Panc1 (cell line): ENCODE data around the gene TTC34. TPM values are rescaled to one million over a fixed set of nuclear protein-coding genes. Genes with fewer than 3 reads are reported as not detected.

Experiments used
- ATAC-seq: fragments of 200-7000 bp; cut with Tn5 transposase; 2 replicates; pipeline ENCODE4 v1.9.1; 2020; ENCODE audit warnings: mild to moderate bottlenecking, moderate library complexity
- BruUV-seq: library from RNA; stranded (reverse); fragments of 400-500 nt; replicated peaks from 2 replicates; lab custom pipeline; 2021; lab: Mats Ljungman, UMichigan
- CTCF ChIA-PET: fragments of 300-600 bp; sonication (Branson Sonifier 250); formaldehyde crosslinking; loops from one replicate; lab custom pipeline; 2022; ENCODE audit warnings: antibody characterized with exemption; lab: Charles Lee
- POLR2A ChIA-PET: fragments of 300-600 bp; sonication (Branson Sonifier 250); formaldehyde crosslinking; loops from one replicate; lab custom pipeline; 2022; ENCODE audit warnings: antibody characterized with exemption; lab: Charles Lee
- DNase-seq: peaks from one replicate; pipeline ENCODE4 v3.0.0-alpha.2; 2010; ENCODE audit warnings: low read depth, low spot score
- H3K27ac ChIP-seq: 2 replicates; pipeline ENCODE4 v1.5.1; 2011; ENCODE audit warnings: mild to moderate bottlenecking, low read length, inconsistent platforms
- H3K27me3 ChIP-seq: fragments of 200-500 bp; sonication (Bioruptor generic); 2 replicates; pipeline ENCODE4 v1.6.0; 2014; ENCODE audit warnings: low read length, inconsistent platforms; ENCODE audit not compliant: control insufficient read depth, insufficient read depth
- H3K36me3 ChIP-seq: fragments of 200-500 bp; sonication (Bioruptor generic); 2 replicates; pipeline ENCODE4 v1.5.1; 2014; ENCODE audit warnings: inconsistent platforms, mild to moderate bottlenecking, low read length, moderate library complexity; ENCODE audit not compliant: control insufficient read depth, insufficient read depth
- H3K4me1 ChIP-seq: 2 replicates; pipeline ENCODE4 v1.5.1; 2011; ENCODE audit warnings: inconsistent platforms, mild to moderate bottlenecking, low read length, moderate library complexity; ENCODE audit not compliant: control insufficient read depth, insufficient read depth
- H3K4me3 ChIP-seq, 2 experiments: 2 replicates each; pipeline ENCODE4 v1.5.1; 2011 to 2012; ENCODE audit warnings: low read depth in 2 of 2, low read length in 2 of 2, mild to moderate bottlenecking in 2 of 2, inconsistent platforms in 1 of 2, moderate library complexity in 1 of 2
- H3K9me3 ChIP-seq: fragments of 200-500 bp; sonication (Bioruptor generic); 2 replicates; pipeline ENCODE4 v1.5.1; 2014; ENCODE audit warnings: low read depth, mild to moderate bottlenecking, inconsistent platforms, low read length, moderate library complexity; ENCODE audit not compliant: control insufficient read depth, insufficient read depth
- POLR2AphosphoS5 ChIP-seq: IDR thresholded peaks from 2 replicates; pipeline ENCODE4 v1.6.1; 2012; ENCODE audit warnings: mild to moderate bottlenecking, low read depth, low read length, moderate library complexity
- SIN3A ChIP-seq: IDR thresholded peaks from 2 replicates; pipeline ENCODE4 v1.6.1; 2012; ENCODE audit warnings: low read depth, mild to moderate bottlenecking, low read length, moderate library complexity, borderline replicate concordance; ENCODE audit not compliant: insufficient read depth
- TCF7L2 ChIP-seq: IDR thresholded peaks from 2 replicates; pipeline ENCODE4 v1.6.1; 2011; ENCODE audit warnings: mild to moderate bottlenecking, low read depth, low read length, inconsistent platforms
- in situ Hi-C: cut with HindIII; loops from 2 replicates; pipeline ENCODE4 v1.10.0; 2016; ENCODE audit warnings: low sequenced_read_pairs, low pct_unique_long_range_greater_than_20kb
- intact Hi-C: fragments of 100-400 bp; cut with micrococcal nuclease; formaldehyde crosslinking; loops from one replicate; pipeline ENCODE4 v1.10.0; 2022; ENCODE audit not compliant: unreplicated experiment
- total RNA-seq: library from RNA; stranded (reverse); gene quantifications from one replicate; pipeline ENCODE4 v1.2.1, GENCODE V29; 2021; ENCODE audit not compliant: unreplicated experiment
- TF ChIP-seq, protein P1 (sequence below): fragments of 450-650 bp; IDR thresholded peaks from 2 replicates; pipeline ENCODE4 v1.5.1; 2017; ENCODE audit warnings: mild to moderate bottlenecking
- TF ChIP-seq, protein P2 (sequence below), 2 experiments: IDR thresholded peaks; 2 replicates each; pipeline ENCODE4 v1.6.1; 2011 to 2012; ENCODE audit warnings: low read depth in 2 of 2, control low read depth in 1 of 2, low read length in 1 of 2, mild to moderate bottlenecking in 1 of 2, moderate library complexity in 1 of 2; ENCODE audit not compliant: insufficient read depth in 1 of 2

TTC34 gene
- total RNA-seq, 1 experiment from 2014 or later: 1.5 TPM

DNA sequence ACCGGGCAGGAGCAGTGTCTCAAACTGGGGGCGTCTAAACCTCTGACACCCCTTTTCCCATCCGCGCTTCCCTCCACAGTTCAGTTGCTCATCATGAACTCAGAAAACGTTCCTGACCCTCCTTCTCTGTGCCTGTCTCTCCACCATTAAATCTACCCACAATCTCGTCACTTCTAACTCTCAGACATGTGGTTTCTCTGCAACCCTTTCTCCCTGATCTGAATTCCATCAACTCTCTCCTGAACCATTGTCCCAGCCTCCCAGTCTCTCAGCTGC is 3.8 kb downstream of the TTC34 start:
- POLR2A ChIA-PET: no interaction called here
- no peak for TF ChIP-seq POLR2AphosphoS5
- TF ChIP-seq, protein P1, sequence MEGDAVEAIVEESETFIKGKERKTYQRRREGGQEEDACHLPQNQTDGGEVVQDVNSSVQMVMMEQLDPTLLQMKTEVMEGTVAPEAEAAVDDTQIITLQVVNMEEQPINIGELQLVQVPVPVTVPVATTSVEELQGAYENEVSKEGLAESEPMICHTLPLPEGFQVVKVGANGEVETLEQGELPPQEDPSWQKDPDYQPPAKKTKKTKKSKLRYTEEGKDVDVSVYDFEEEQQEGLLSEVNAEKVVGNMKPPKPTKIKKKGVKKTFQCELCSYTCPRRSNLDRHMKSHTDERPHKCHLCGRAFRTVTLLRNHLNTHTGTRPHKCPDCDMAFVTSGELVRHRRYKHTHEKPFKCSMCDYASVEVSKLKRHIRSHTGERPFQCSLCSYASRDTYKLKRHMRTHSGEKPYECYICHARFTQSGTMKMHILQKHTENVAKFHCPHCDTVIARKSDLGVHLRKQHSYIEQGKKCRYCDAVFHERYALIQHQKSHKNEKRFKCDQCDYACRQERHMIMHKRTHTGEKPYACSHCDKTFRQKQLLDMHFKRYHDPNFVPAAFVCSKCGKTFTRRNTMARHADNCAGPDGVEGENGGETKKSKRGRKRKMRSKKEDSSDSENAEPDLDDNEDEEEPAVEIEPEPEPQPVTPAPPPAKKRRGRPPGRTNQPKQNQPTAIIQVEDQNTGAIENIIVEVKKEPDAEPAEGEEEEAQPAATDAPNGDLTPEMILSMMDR: no peak
- TF ChIP-seq SIN3A: no peak
- TF ChIP-seq TCF7L2: no peak
- TF ChIP-seq, protein P2, sequence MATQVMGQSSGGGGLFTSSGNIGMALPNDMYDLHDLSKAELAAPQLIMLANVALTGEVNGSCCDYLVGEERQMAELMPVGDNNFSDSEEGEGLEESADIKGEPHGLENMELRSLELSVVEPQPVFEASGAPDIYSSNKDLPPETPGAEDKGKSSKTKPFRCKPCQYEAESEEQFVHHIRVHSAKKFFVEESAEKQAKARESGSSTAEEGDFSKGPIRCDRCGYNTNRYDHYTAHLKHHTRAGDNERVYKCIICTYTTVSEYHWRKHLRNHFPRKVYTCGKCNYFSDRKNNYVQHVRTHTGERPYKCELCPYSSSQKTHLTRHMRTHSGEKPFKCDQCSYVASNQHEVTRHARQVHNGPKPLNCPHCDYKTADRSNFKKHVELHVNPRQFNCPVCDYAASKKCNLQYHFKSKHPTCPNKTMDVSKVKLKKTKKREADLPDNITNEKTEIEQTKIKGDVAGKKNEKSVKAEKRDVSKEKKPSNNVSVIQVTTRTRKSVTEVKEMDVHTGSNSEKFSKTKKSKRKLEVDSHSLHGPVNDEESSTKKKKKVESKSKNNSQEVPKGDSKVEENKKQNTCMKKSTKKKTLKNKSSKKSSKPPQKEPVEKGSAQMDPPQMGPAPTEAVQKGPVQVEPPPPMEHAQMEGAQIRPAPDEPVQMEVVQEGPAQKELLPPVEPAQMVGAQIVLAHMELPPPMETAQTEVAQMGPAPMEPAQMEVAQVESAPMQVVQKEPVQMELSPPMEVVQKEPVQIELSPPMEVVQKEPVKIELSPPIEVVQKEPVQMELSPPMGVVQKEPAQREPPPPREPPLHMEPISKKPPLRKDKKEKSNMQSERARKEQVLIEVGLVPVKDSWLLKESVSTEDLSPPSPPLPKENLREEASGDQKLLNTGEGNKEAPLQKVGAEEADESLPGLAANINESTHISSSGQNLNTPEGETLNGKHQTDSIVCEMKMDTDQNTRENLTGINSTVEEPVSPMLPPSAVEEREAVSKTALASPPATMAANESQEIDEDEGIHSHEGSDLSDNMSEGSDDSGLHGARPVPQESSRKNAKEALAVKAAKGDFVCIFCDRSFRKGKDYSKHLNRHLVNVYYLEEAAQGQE (IDR thresholded peaks at IDR 0.05; ENCODE audit: insufficient read depth in 1 of 2, low read depth in 2 of 2, low read length in 1 of 2): no peak
- in situ Hi-C loops (no loop called here), intact Hi-C loops (no loop called here)
- no peak overlapping the region for H3K27ac ChIP-seq
- CTCF ChIA-PET: interaction anchor here (0.5 to 0.7 kb wide), 2 partner anchors 260 to 794 kb away, joined by 3 read pairs; no protein-coding TSS in a partner anchor
- no peaks in the 10 kb centered on the region for H3K36me3 ChIP-seq
- ATAC-seq (no peak), DNase-seq (no peak)
- peaks cover 7% of the 10 kb centered on the region; the same call in 1 of the 2 replicates for H3K9me3 ChIP-seq
- no peaks in the 10 kb centered on the region for H3K27me3 ChIP-seq
- no peak overlapping the region for H3K4me3 ChIP-seq
- BruUV-seq: no TSS peak
- no peaks in the 10 kb centered on the region for H3K4me1 ChIP-seq

DNA sequence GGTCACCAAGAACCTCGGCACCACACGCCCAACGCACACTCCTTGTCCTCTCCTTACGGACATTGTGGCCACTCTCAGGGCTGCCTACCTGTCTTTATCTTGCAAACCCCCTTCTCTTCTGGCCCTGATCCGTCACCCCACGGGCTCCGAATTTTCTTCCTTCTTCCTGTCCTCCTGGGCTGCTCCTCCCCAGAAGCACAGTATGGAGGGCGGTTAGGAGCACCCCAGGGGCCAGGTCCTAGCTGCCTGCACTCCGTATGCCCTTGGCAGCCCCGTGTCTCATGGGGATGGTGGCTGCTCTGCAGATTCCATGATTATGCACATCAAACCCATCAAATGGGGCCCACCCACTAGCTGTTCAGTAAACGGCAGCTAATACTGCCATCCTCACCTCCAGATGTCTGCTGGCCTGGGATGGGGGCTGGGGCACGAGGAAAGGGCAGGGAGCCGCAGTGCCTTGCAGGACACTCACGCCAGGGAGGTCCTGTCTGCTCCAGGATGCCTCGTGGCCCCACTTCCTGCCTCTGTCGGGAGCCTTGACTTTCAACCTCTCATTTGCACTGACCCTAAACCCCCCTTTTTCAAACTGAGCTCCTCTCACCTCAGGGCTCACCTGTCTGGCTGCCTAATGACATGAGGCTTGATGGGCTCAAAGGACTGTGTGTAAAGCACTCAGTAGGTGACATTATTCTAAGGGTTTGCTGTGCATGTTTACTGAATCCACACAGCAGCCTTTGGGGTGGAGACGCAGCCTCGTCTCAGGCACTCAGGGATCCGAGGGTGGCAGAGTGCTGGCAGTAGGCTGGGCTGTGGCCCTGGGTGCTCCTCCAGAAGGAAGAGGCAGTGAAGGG is 4.4 kb downstream of the TTC34 start:
- H3K27me3 ChIP-seq: no peaks in the 10 kb centered on the region
- H3K36me3 ChIP-seq: no peaks in the 10 kb centered on the region
- peaks cover 12% of the 10 kb centered on the region; the same call in 1 of the 2 replicates for H3K9me3 ChIP-seq
- no peak for ATAC-seq
- no peaks in the 10 kb centered on the region for H3K4me1 ChIP-seq
- no peak overlapping the region for H3K4me3 ChIP-seq
- BruUV-seq: no TSS peak
- in situ Hi-C loops: no loop called here
- intact Hi-C loops: no loop called here
- TF ChIP-seq POLR2AphosphoS5 (no peak), SIN3A (no peak), TCF7L2 (no peak)
- TF ChIP-seq, protein P2 (IDR thresholded peaks at IDR 0.05; ENCODE audit: insufficient read depth in 1 of 2, low read depth in 2 of 2, low read length in 1 of 2): no peak
- TF ChIP-seq, protein P1: no peak
- ChIA-PET CTCF (interaction anchor here (0.7 kb wide), 1 partner anchor 260 kb away, joined by 3 read pairs; no protein-coding TSS in a partner anchor), POLR2A (no interaction called here)
- DNase-seq: no peak
- no peak overlapping the region for H3K27ac ChIP-seq
